ENCODE data around the gene RSPH1.

Gene RSPH1

DNA sequence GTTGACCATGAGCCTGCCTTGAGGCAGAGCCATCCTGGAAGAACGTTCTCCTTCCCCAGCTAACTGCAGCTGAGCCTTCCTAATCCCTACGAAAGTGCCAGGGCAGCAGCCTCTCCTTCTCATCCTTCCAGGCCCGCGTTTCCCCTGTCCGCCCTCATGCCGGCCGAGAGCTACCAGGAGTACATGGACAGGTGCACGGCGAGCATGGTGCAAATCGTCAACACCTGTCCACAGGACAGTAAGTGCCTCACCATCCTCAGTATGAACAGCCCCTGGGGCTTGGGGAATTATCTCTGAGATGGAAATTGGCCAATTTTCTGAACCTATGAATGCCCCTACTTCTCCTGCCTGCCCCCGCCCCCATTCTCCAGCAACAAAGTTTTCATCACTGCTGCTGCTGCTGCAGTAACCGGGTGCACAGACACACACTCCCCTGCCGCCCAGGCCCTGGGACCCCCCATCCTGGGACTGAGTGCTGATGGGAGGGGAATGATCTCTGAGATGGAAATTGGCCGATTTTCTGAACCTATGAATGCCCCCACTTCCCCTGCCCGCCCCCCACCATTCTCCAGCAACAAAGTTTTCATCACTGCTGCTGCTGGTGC lies 52.7 kb downstream of the RSPH1 start:
- H3K4me1 ChIP-seq (ENCODE audit: control insufficient read depth, low read length) = no peaks in the 10 kb centered on the region
- TF ChIP-seq, protein P1, sequence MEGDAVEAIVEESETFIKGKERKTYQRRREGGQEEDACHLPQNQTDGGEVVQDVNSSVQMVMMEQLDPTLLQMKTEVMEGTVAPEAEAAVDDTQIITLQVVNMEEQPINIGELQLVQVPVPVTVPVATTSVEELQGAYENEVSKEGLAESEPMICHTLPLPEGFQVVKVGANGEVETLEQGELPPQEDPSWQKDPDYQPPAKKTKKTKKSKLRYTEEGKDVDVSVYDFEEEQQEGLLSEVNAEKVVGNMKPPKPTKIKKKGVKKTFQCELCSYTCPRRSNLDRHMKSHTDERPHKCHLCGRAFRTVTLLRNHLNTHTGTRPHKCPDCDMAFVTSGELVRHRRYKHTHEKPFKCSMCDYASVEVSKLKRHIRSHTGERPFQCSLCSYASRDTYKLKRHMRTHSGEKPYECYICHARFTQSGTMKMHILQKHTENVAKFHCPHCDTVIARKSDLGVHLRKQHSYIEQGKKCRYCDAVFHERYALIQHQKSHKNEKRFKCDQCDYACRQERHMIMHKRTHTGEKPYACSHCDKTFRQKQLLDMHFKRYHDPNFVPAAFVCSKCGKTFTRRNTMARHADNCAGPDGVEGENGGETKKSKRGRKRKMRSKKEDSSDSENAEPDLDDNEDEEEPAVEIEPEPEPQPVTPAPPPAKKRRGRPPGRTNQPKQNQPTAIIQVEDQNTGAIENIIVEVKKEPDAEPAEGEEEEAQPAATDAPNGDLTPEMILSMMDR (IDR thresholded peaks at IDR 0.05; ENCODE audit: low read depth, low read length, poor library complexity, severe bottlenecking) = no peak
- no peak for TF ChIP-seq EZH2phosphoT487 (IDR thresholded peaks at IDR 0.05; ENCODE audit: borderline replicate concordance, low read length)

GRCh38 chr21:42441963-42442362 lies 54.1 kb downstream of the RSPH1 start:
- H3K9me2 ChIP-seq (replicated peaks; ENCODE audit: control insufficient read depth, low read length) = no peaks in the 10 kb centered on the region
- no peaks in the 10 kb centered on the region for H4K20me1 ChIP-seq (ENCODE audit: control insufficient read depth, insufficient read depth, low read depth, low read length)
- no peaks in the 10 kb centered on the region for H3K4me1 ChIP-seq (ENCODE audit: control insufficient read depth, low read length)
- no peaks in the 10 kb centered on the region for H3K36me3 ChIP-seq (ENCODE audit: control insufficient read depth, low read length)
- no peak overlapping the region for H3K27ac ChIP-seq (ENCODE audit: low read depth, low read length)
- no peak overlapping the region for H3K4me3 ChIP-seq (ENCODE audit: low read length)
- no peaks in the 10 kb centered on the region for H3F3A ChIP-seq (ENCODE audit: control insufficient read depth, insufficient read depth)
- no peak overlapping the region for H3K4me2 ChIP-seq (ENCODE audit: low read length)
- H3K9me3 ChIP-seq (ENCODE audit: control insufficient read depth, insufficient read depth, low read length) = no peaks in the 10 kb centered on the region
- H3K79me2 ChIP-seq (ENCODE audit: control insufficient read depth, low read length) = no peaks in the 10 kb centered on the region
- no peaks in the 10 kb centered on the region for H3K27me3 ChIP-seq (ENCODE audit: control insufficient read depth, low read length)
- TF ChIP-seq EZH2phosphoT487 (IDR thresholded peaks at IDR 0.05; ENCODE audit: borderline replicate concordance, low read length) = no peak
- TF ChIP-seq, protein P1 (IDR thresholded peaks at IDR 0.05; ENCODE audit: low read depth, low read length, poor library complexity, severe bottlenecking) = no peak

More for the DNA sequence above, 52.7 kb downstream of the RSPH1 start:
- no peaks in the 10 kb centered on the region for H3K9me3 ChIP-seq (ENCODE audit: control insufficient read depth, insufficient read depth, low read length)
- H3K4me2 ChIP-seq (ENCODE audit: low read length) = no peak overlapping the region
- no peaks in the 10 kb centered on the region for H3K27me3 ChIP-seq (ENCODE audit: control insufficient read depth, low read length)
- no peaks in the 10 kb centered on the region for H3K79me2 ChIP-seq (ENCODE audit: control insufficient read depth, low read length)
- no peak overlapping the region for H3K4me3 ChIP-seq (ENCODE audit: low read length)
- no peak overlapping the region for H3K27ac ChIP-seq (ENCODE audit: low read depth, low read length)
- no peaks in the 10 kb centered on the region for H3K36me3 ChIP-seq (ENCODE audit: control insufficient read depth, low read length)
- no peaks in the 10 kb centered on the region for H3K9me2 ChIP-seq (replicated peaks; ENCODE audit: control insufficient read depth, low read length)
- H4K20me1 ChIP-seq (ENCODE audit: control insufficient read depth, insufficient read depth, low read depth, low read length) = no peaks in the 10 kb centered on the region
- no peaks in the 10 kb centered on the region for H3F3A ChIP-seq (ENCODE audit: control insufficient read depth, insufficient read depth)

- Histone ChIP-seq H3K79me2 (ENCODE audit: control insufficient read depth, low read length) (no peaks in the 10 kb centered on the region), H3K4me1 (ENCODE audit: control insufficient read depth, low read length) (no peaks in the 10 kb centered on the region), H3K27me3 (ENCODE audit: control insufficient read depth, low read length) (peaks cover 3% of the 10 kb centered on the region; the same call in 1 of the 2 replicates), H3K9me2 (replicated peaks; ENCODE audit: control insufficient read depth, low read length) (no peaks in the 10 kb centered on the region), H3F3A (ENCODE audit: control insufficient read depth, insufficient read depth) (no peaks in the 10 kb centered on the region), H3K4me3 (ENCODE audit: low read length) (no peak overlapping the region), H3K27ac (ENCODE audit: low read depth, low read length) (no peak overlapping the region), H3K36me3 (ENCODE audit: control insufficient read depth, low read length) (no peaks in the 10 kb centered on the region), H3K9me3 (ENCODE audit: control insufficient read depth, insufficient read depth, low read length) (no peaks in the 10 kb centered on the region), H4K20me1 (ENCODE audit: control insufficient read depth, insufficient read depth, low read depth, low read length) (no peaks in the 10 kb centered on the region), H3K4me2 (ENCODE audit: low read length) (no peak overlapping the region)
- TF ChIP-seq, protein P1 (IDR thresholded peaks at IDR 0.05; ENCODE audit: low read depth, low read length, poor library complexity, severe bottlenecking) = no peak
- TF ChIP-seq EZH2phosphoT487 (IDR thresholded peaks at IDR 0.05; ENCODE audit: borderline replicate concordance, low read length) = no peak
Observed at GRCh38 chr21:42440187-42440792, 55.7 kb downstream of the RSPH1 start.
